DMS79 (cell line): ENCODE results near the gene ATP4B.
"Not testable (repeated sequence)": the region's sequence is repeated elsewhere in the genome, so short reads cannot be mapped to it uniquely, and the experiment has no call there.

Experiments
- DNase-seq: peaks from one replicate; lab custom pipeline; 2025; lab: John Stamatoyannopoulos, UW

ATP4B gene

DNA sequence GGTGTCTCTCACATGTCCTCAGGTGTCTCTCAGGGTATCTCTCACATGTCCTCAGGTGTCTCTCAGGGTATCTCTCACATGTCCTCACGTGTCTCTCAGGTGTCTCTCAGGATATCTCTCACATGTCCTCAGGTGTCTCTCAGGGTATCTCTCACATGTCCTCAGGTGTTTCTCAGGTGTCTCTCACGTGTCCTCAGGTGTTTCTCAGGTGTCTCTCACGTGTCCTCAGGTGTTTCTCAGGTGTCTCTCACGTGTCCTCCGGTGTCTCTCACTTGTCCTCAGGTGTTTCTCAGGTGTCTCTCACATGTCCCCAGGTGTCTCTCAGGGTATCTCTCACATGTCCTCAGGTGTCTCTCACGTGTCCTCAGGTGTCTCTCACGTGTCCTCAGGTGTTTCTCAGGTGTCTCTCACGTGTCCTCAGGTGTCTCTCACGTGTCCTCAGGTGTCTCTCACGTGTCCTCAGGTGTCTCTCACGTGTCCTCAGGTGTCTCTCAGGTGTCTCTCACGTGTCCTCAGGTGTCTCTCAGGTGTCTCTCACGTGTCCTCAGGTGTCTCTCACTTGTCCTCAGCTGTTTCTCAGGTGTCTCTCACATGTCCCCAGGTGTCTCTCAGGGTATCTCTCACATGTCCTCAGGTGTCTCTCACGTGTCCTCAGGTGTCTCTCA is 33.2 kb downstream of the ATP4B start:
- not testable (repeated sequence) for DNase-seq

GRCh38 chr13:113624235-113624587 is 33.8 kb downstream of the ATP4B start:
- DNase-seq, result no peak

GRCh38 chr13:113623491-113624234 is 34.3 kb downstream of the ATP4B start:
- no peak for DNase-seq

DNA sequence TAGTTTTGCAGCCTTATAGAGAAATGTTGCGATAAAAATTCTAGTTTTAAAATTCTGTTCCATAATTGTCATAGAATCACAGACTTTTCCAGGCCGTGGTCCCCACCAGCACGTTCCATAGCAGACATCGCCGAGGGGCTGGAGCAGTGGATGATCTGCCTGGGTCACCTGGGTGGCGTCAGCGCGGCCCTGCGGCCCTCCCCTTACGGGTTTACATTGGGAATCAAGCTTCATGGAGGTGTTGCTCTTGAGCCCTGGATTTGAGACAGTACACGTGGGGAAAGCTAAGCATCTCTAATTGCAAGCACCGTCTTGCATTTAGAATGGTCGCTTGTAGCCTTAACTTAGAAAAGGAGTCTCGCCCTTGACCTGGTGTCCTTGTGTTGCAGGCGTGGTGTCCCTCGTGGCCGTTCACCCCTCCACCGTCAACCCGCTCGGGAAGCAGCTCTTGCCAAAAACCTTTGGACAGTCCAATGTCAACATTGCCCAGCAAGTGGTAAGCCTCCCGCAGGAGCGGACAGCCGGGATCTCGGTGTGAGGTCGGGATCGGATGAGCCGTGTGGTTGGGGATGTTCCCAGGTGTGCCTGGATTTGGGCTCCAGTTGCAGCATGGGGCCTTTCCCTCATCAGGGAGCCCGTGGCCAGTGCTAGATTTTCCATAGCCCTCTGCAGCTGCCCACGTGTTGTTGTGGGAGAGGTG is 35.1 kb downstream of the ATP4B start:
- no peak for DNase-seq

DNA sequence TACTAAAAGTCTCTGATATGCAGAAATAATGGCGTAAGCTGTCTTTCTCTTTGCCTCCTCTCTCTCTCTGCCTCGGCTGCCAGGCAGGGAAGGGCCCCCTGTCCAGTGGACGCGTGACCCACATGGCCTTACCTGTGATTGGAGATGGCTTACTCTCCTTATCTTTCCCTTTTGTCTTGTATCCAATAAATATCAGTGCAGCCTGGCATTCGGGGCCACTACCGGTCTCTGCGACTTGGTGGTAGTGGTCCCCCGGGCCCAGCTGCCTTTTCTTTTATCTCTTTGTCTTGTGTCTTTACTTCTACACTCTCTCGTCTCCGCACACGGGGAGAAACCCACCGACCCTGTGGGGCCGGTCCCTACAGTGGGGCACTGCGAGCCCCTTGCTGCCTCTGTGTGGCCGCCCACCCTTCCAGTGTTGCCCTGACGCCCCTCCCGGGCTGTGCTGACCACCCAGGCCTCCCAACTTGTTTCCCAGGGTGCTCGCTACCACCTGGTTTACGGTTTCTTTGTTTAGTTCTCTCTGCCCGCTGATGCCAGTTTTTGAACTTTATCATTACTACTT is 35.9 kb downstream of the ATP4B start:
- not testable (repeated sequence) for DNase-seq

GRCh38 chr13:113621498-113621897 is 36.5 kb downstream of the ATP4B start:
- DNase-seq, result not testable (repeated sequence)

DNA sequence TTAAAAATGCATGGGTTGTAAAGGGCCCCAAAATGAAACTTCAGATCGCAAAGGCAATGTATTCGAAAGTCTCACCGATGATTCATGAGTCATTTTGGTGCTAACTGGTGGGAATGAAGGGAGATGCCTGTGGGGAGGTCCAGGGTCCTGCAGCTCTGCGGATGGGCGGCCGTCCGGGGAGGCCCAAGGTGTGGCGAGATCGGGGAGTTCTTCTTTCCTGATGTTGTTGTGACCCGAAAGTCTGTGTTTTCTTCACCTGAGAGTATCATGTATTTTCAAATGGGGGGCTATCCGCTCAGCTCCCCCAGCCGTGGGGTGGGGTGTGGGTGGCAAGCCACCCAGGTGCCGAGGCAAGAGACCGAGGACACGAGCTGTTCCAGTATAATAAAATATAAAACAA is 37.0 kb downstream of the ATP4B start:
- no peak for DNase-seq

DNA sequence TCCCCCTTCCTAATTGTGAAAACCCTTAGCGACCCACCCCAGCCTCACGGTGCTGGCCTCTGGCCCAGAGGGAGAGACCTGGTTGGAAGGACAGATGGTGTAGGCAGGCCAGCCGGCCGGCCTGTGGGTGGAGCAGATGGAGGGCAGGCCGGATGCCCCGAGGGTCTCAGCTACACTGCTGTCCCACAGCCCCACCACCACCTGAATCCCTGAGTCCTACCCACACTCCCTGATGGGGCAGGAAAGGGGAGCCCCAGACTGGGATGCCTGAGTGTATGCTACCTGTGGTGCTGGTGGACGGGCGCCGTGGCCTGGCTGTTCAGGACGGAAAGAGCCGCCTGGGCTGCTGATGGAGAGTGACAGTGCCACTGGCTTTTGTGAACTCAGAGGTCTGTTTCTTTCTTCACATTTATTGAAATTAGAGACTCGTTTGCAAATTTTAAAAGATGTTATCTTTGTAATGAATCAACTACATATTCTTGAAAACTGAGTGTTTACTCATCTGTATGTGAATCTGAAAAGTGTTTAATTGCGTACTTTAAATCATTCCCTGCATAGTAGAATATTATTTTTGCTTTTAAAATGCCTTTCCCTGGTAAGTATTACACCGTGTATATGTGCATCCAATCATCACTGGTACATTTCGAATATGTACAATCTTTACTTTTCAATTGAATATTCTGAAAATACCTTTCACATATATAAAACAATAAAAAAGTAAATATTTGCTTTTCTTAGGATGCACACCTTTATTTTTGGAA is 37.8 kb downstream of the ATP4B start:
- DNase-seq, result no peak

DNA sequence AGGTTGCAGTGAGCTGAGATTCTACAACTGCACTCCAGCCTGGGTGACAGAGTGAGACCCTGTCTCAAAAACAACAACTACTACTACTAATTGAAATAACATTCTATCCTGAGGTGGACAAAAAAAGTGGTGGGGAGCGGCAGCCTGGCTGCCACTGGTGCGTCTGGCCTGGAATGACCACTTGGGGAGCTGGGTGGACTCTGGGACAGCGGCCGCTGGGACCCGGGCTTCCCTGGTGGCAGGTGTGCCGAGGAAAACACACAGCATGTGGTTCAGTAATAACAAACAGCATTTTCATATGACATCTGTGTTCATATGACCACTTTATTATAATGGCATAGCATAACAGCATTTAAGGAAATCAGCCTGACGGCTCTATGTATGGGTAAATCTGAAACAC is 39.5 kb downstream of the ATP4B start:
- no peak for DNase-seq

DNA sequence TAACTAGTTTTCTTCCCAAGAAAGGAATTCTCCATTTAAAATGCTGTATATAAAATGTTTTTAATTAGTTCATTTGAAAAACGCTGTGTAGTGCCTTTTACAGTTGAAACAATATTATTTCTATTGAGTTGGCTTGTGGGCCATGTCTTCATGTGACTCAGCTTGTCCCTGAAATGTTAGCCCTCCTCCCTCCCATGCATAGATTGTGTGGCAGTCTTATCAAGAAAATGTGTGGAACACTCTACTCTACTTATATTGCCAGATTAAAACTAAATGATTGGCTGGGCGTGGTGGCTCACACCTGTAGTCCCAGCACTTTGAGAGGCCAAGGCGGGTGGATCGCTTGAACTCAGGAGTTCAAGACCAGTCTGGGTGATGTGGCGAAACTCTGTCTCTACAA is 40.0 kb downstream of the ATP4B start:
- DNase-seq, result no peak

DNA sequence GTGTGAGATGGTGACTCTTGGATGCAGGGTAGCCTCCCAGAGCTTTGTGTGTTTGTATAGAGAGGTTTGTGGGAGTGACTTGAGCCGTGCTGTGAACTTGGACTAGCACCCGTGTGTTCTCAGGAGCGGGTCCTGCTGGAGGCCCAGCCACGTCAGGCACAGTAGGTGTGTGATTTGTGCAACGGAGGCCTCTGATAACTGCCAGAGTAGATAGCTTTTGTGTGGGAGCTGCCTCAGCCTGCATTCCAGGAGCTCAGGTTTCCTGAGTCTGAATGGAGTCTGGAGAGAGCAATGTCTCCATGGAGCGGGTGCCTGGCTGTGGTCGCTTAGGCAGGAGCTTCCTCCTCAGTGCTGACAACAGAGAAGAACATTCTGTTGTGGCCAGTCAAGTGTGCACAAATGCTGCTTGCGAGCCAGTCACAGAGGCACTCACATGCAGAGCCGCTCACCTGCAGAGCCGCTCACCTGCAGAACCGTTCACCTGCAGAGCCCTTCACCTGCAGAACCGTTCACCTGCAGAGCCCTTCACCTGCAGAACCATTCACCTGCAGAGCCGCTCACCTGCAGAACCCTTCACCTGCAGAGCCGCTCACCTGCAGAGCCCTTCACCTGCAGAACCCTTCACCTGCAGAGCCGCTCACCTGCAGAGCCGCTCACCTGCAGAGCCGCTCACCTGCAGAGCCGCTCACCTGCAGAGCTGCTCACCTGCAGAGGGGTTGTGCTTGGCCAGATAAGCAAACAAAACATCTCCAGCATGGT is 40.8 kb downstream of the ATP4B start:
- peak; percentile 98 for DNase-seq

DNA sequence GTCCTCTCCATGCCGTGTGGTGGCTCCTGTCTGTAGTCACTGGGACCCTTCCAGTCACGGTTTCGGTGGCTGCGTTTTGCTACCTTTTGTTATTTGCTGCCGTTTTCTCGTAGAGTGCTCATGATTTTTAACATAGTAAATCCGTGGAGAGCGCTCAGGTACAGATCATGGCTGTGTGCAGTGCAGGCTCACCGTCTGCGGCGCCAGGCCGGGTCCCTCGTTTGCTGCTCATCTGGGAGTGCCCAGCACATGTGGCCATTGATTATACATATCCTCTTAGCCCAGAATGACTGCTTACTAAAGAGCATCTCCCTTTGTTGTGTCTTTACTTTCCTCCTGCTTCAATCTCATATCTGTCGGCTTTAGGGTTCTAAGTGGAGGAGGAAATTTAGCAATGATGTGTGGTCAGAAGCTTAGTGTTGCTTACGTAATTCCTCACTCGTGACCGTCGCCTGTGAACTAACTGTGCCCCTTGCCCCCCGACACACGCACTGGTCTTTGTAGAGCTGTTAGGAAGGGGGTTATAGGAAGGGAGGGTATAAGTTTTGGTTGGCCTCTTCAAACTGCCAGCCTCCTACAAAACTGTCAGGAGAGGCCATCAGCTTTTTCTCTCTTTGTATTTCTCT is 41.6 kb downstream of the ATP4B start:
- DNase-seq, result no peak

- no peak for DNase-seq
Observed at GRCh38 chr13:113613789-113614379, 44.1 kb downstream of the ATP4B start.

- no peak for DNase-seq
Observed at GRCh38 chr13:113612607-113613006, 45.4 kb downstream of the ATP4B start.

GRCh38 chr13:113611996-113612395 is 46.0 kb downstream of the ATP4B start:
- no peak for DNase-seq

DNA sequence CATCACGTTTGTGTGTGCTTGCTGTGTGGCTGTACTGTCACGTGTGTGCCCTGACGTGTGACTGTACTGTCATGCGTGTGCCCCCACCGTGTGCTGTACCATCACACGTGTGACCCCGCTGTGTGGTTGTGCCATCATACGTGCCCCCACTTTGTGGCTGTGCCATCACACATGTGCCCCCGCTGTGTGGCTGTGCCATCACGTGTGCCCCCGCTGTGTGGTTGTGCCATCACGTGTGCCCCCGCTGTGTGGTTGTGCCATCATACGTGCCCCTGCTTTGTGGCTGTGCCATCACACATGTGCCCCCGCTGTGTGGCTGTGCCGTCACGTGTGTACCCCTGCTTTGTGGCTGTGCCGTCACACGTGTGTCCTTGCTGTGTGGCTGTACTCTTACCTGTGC is 47.7 kb downstream of the ATP4B start:
- no peak for DNase-seq

- no peak for DNase-seq
Observed at GRCh38 chr13:113609616-113610015, 48.4 kb downstream of the ATP4B start.

DNA sequence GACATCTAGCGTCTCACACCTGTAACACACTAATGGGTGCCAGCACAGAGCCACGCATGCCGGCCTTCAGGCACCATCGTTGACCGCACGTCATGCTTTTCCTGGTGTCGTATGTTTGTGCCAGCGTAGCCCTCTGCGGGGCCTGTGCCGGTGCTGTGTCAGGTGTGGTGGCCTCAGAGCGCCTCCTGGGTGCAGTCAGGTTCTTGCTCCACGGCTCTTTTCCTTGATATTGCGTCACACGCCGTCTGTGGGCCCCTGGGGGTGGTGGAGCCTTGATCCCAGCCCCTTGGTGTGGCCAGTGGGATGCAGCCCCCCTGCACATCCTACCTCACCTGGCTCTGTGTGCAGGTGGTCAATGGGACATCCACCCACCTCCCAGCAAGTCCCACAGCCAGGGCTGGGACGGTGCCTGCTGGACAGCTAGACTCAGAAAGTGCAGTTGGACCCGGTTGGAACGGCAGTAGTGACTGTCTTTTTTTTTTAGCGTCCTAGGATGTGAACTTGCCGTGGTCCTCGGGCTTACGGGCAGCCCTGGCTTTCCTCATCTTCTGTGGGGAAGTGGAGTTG is 48.9 kb downstream of the ATP4B start:
- DNase-seq, result no peak

GRCh38 chr13:113607889-113608635 is 49.9 kb downstream of the ATP4B start:
- DNase-seq, result no peak
